ACHN (cell line): Measurements from ENCODE around the gene NKIRAS2.
"Not testable (repeated sequence)": the region's sequence is repeated elsewhere in the genome, so short reads cannot be mapped to it uniquely, and the experiment has no call there.

Experiments used
- DNase-seq: peaks from one replicate; pipeline ENCODE4 v3.0.0-alpha.2; 2015
- in situ Hi-C: cut with HindIII; loops from 2 replicates; pipeline ENCODE4 v1.10.0; 2017; ENCODE audit warnings: low sequenced_read_pairs, low pct_ligation_motif_present, low pct_unique_long_range_greater_than_20kb

NKIRAS2 gene

GRCh38 chr17:41989702-41990419, 30.0 kb upstream of the NKIRAS2 start:
- DNase-seq, result no peak
- in situ Hi-C loops, result no loop called here

GRCh38 chr17:41992576-41992975, 27.3 kb upstream of the NKIRAS2 start:
- in situ Hi-C loops, result no loop called here
- no peak for DNase-seq

GRCh38 chr17:41996855-41997164, 23.1 kb upstream of the NKIRAS2 start:
- DNase-seq, result no peak
- in situ Hi-C loops, result no loop called here

DNA sequence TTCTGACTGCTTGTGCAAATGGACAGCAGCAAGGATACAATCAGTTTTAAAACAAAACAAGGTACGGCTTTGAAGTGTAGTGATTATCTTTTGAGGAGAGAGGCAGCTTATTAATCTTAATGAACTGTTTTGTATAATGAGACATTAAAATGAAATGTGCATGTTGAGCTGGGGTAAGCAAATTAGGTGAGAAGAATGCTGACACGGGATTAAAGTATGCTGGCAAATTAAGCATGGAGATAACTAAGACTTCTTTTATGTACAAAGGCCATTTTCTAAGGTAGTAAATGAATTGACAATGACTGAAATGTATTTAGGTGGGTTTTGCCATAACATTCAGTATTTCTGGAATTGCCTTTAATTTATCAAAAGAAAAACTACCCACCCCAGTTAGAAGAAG, 21.4 kb upstream of the NKIRAS2 start:
- in situ Hi-C loops, result no loop called here
- no peak for DNase-seq

- no peak for DNase-seq
- in situ Hi-C loops, result no loop called here
Observed at GRCh38 chr17:42000413-42001133, 19.3 kb upstream of the NKIRAS2 start.

DNA sequence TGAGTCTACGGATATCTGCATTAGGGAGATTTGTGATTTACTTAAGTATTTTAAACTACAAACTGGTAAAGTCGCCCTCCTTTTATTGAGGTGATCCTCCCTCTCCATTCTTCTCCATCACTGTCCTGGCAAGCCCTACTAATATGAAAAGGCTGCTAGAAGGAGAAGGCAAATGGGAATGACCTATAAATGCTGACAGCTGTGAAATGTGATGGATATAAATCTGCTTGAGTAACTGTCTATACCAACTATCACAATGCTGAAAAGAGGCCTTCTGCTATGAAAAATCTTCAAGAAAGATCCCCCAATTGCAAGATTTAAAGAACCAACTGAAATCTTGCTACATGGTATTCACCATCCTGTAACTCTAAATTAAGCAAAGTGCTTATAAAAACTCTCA, 18.2 kb upstream of the NKIRAS2 start:
- no peak for DNase-seq
- in situ Hi-C loops, result no loop called here

- DNase-seq, result no peak
- in situ Hi-C loops, result no loop called here
Observed at GRCh38 chr17:42002175-42002791, 17.6 kb upstream of the NKIRAS2 start.

GRCh38 chr17:42002792-42003301, 17.0 kb upstream of the NKIRAS2 start:
- DNase-seq, result no peak
- in situ Hi-C loops, result no loop called here

- no peak for DNase-seq
- in situ Hi-C loops, result no loop called here
Observed at GRCh38 chr17:42005166-42005565, 14.7 kb upstream of the NKIRAS2 start.

GRCh38 chr17:42009170-42009569, 10.7 kb upstream of the NKIRAS2 start:
- in situ Hi-C loops, result no loop called here
- no peak for DNase-seq

- in situ Hi-C loops, result not testable (repeated sequence)
- peak; percentile 27 for DNase-seq
Observed at GRCh38 chr17:42010266-42010680, 9.6 kb upstream of the NKIRAS2 start.

- in situ Hi-C loops, result no loop called here
- peak; percentile 56 for DNase-seq
Observed at GRCh38 chr17:42010898-42011516, 8.9 kb upstream of the NKIRAS2 start.

- in situ Hi-C loops, DNase-seq: not testable (repeated sequence)
Observed at GRCh38 chr17:42012363-42012762, 7.5 kb upstream of the NKIRAS2 start.

- in situ Hi-C loops, result not testable (repeated sequence)
Observed at GRCh38 chr17:42013740-42014139, 6.2 kb upstream of the NKIRAS2 start.

GRCh38 chr17:42016411-42016831, 3.5 kb upstream of the NKIRAS2 start:
- in situ Hi-C loops, result no loop called here
- peak; percentile 42 for DNase-seq

More at GRCh38 chr17:42013740-42014139, 6.2 kb upstream of the NKIRAS2 start:
- DNase-seq, result not testable (repeated sequence)

GRCh38 chr17:42016941-42017865, 2.7 kb upstream of the NKIRAS2 start, which contains the start of gene DNAJC7:
TSS of gene DNAJC7 (minus strand) at chr17:42017439. CDS start at chr17:42017416, 23 bp downstream.
- in situ Hi-C loops, result no loop called here
- peak; percentile 92 for DNase-seq

- DNase-seq, result no peak
- in situ Hi-C loops, result no loop called here
Observed at GRCh38 chr17:42017866-42018200, 2.1 kb upstream of the NKIRAS2 start.

GRCh38 chr17:42018339-42018738, 1.6 kb upstream of the NKIRAS2 start:
- in situ Hi-C loops, result no loop called here
- DNase-seq, result no peak
